ENCODE data around the gene ZIC1.

The ZIC1 gene

GRCh38 chr3:147380977-147381376 lies 28.2 kb upstream of the ZIC1 start:
- no peak for DNase-seq

GRCh38 chr3:147381596-147381995 lies 27.6 kb upstream of the ZIC1 start:
- DNase-seq, result no peak

DNA sequence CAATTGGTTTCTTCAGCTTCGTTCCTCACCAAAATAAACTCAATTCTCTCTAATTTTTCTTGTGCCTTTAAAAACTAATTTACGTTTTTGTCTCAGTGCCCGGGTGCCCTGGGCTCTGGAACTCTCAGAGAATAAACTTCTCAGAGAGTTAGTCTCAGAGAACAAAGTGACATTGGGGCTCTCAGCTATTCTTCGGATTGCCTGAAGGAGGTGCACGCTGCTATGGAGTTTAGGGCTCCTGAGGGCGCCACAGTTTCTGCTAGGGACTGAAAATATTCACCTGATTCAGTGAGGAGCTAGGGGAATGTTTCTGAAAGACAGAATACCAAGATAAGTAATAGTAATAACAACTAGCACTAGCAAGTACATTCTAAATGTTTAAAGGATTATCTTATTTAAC lies 25.5 kb upstream of the ZIC1 start:
- no peak for DNase-seq

DNA sequence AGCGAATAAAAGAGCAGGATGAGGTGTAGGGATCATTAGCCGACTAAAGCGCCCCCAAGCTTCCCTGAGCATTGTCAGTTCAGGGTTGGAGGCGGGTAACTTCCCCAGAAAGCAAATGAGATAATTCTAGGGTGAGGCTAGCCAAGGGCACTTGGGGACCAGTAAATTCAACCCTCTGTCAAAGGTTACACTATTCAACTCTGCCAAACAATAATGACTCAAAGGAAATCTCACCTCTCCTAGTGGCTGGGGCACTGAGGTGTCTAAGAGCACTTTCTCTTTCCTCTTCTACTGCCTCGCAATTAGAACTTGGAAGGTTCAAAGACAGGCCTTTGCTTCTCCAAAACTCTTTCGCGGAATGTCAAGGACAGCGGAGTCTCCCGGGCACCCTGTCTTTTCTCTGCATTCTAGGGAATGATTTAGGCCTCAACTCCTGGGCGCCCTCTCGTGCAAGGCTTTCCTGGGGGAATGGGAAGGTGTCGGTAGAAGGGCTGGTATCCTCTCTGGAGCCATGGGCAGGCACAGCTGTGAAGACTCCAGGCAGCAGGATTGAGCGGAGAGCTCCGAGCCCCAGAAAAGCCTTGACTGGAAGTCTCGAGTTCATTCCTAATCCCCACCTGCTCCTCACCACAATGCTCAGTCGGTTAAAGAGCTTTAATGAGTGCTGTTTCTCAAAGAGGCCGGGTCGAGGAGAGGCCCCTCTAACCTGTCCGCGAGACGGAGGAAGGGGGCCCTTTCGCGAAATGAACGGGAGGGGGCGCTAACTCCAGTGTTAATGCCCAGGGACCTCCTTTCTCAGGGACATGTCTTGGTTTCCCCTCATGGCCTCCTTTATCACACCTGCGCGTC lies 24.7 kb upstream of the ZIC1 start:
- no peak for DNase-seq

DNA sequence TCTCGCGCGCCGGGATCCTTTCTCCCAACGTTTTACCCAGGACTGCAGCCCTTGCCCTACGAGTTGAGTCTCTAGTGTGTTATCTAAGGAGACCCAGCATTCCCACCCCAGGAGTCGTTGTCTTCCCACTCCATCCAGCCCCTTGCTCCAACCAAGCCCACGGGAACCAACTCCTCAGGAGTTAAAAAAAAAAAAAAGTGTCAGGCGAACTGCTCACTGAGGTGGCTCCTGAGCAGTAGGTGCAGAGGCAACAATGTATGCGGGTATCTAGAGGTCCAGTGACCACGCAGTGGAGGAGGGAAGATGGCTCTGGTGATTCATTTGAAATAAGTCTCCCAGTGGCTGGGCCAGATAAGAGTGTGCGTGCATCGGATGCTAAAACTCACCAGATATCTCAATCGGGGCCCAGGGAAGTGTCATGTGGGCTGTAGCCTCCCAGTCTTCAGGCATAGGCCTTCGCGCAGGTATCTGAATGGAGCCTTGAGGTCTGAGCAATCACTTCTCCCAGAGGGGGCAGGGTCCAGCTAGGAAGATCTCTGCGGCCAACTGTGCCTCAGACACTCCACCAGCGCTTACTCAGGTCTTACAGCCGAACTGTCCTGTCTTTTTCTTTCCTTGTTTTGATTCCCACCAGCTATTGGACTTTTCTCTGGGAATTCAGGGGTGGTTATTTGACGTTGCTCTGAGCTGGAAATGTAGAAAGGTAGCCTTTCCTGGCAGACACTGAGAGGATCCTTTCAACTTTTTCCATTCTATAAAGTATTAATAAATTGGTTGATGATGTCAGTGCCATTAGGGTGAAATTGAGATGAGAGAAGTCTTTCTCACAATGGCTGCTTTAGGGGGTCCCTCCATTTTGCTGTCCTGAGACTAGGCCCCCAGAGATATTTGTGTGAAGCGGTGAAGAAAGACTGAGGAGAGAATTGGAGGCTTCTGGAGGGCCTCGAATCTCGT lies 23.8 kb upstream of the ZIC1 start:
- no peak for DNase-seq

DNA sequence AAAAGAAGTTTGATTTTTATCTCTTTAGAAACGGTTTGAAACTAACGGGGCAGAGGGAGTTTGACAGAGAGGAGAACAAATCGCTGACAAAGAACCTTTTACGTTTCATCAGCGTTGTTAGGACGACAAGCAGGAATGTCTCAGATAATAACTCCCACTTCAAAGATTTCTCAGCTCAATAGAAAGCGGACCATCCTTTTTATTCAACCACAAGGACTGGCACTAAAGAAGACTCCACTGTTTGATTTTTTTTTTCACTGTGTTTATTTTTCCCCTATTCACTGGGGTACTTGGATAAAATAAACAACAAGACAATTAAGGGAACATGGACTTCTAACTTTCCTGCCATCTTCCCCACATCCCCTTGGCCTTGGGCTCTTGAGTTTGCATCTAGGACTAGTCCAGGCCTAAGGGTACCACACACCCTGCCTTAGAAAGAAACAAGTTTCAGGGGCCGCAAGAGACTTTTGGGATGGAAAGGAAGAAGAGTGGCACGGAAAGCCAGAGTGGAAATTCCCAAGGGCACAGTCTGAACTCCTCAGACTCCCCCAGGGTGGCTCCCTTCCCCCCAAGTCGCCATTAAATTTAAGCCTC lies 21.8 kb upstream of the ZIC1 start:
- DNase-seq, result no peak

DNA sequence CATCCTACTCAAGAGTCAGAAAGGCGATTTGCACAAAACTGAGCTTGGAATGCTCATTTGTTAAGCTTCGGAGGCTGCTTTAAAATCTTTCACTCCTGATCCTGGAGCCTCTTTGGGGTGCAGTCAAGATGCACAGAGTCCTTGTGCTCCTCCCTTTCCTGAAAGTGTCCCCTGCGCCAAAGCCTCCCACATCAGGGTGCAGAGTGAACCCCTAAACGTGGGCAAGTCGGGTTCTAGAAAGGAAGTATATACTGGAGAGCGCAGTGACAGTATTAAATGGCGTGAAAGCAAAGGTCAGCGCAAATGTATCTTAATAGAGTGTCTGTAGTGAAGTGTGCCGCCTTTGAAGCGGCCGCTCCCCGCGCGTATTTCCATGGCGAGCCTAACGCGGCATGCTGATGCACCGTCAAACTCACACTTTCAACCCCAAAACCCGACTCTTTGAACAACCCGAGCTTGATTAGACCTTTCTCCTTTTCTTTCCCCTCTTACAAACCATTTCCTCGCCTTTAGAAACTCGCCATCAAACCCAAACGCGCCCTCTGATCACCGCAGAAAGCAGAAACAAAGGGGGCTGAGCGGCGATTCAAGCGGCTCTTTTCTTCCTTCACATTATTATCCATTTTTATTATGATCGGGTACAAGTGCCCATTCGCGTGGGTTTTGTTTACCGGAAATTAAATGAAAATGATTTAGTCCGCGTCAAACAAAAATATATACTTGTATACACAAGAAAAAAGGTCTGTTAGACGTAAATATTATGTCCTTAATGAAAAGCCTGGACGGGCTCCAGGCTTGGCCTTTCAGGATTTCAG lies 21.1 kb upstream of the ZIC1 start:
- no peak for DNase-seq

DNA sequence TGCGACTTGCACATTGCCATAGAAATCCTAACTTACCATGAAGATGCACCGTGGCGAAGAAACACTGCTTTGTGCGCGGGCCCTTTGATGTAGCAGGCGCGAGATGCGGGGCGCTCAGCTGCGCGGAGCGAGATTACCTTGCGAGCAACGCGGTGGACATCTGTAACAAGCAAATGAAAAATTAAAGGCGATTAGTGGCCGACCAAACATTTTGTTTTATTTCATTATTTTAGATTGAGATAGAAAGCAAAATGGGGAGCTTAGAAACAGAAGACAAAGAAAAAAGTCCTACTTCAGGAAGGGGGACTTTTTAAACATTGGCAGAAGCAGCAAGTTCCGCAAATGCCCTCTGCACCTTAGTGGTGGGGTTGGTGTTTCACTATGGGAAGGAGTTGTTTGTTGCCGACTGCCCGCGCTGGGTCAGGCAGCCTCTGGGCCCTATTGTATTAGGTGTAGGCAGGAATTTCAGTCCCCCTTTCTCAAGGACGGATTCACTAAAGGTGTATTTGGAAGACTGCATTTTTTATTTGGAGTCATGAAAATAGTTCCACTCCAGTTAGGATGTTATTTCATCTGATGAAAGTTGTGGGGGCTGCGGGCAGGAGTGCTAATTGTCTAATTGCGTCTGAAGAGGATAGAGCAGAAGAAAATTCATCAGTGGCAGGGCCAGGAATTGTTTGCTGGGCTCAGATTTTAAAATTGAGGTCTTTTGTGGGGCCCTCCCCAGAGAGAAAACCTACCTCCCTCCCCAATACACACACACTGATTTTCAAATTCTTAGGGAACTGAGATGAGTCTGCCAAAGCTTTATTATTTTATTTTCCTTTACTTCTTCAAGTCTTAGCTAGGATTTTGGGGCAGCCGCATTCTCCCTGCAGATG lies 20.2 kb upstream of the ZIC1 start:
- no peak for DNase-seq

- no peak for DNase-seq
Observed at GRCh38 chr3:147389717-147390116, 19.4 kb upstream of the ZIC1 start.

DNA sequence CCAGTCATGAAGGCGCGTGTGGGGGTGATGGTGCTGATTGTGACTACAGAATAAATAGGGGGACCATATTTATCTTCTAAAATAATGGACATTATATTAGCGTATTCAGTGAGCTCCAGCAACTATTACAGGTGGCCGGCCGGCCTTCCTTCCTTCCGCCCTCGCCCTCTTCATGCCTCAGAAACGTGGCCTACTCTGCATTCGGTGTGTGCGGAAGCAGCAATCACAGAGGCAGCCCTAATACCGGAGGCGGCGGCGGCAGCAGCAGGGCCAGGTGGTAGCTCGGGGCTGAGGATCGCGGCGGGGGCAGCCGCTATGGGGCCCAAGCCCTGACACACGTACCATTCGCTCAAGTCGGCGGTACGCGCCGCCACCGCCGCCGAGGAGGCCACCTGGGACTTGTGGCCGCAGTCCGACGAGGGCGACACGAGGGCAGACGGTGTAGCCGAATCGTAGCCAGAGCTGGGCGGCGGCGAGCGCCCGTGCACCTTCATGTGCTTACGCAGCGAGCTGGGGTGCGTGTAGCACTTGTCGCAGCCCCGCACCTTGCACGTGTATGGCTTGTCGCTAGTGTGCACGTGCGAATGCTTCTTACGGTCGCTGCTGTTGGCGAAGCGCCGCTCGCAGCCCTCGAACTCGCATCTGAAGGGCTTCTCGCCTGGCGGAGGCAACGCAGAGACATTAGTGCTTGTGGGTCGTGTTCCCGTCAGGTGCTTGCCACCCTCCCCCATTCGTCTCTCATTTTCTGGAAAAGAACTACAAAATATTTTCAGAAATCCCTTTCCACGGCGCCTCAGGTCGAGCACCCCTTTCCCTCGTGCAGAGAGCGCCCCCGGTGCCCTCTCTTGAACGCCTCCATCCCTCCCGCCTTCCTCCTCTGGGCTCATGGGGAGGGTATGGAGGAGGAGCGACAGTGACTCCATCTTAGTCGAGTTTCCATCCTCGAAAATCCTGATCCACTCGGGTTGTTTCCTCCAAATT lies 18.3 kb upstream of the ZIC1 start:
- no peak for DNase-seq

DNA sequence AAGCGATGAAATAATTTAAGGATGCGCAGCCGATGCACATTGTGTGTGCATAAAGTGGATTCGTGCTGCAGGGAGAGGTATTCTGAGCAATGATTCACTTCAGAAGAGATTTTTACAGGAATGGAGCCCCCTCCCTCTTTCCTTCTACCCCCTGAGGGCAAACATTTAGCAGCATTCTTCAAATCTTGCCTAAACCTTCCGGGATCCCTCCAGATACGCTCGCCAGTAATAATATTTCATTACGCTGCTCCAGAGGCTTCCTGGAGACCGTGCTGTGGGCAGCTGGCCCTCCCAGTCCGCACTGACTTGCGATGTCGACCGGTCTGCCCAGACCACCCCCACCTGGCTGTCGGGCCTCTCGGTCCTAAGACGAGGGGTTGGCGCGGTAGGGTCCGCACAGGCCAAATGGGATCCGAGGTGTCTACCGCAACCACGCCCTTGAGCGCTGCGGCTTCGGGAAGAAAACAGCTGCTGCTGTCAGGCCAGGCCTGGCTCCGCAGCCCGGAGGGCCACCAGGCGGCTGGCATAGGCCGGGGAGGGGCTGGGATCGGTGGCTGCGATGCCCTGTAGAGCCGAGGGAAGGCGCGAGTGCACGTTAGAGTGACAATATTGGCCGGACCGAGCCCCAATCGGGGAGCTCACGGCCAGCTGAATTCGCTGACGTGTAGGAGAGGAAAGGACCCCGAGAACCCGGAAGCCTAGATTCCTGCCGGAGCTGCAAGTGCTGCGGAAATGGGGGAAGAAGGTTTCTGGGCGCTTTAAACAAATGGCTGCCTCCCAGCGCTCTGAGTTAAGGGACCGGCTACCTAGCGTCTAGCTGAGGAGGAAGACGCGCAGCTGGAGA lies 17.2 kb upstream of the ZIC1 start:
- no peak for DNase-seq

GRCh38 chr3:147392625-147392946 lies 16.6 kb upstream of the ZIC1 start:
- no peak for DNase-seq

- DNase-seq, result no peak
Observed at GRCh38 chr3:147393261-147393942, 15.8 kb upstream of the ZIC1 start.

DNA sequence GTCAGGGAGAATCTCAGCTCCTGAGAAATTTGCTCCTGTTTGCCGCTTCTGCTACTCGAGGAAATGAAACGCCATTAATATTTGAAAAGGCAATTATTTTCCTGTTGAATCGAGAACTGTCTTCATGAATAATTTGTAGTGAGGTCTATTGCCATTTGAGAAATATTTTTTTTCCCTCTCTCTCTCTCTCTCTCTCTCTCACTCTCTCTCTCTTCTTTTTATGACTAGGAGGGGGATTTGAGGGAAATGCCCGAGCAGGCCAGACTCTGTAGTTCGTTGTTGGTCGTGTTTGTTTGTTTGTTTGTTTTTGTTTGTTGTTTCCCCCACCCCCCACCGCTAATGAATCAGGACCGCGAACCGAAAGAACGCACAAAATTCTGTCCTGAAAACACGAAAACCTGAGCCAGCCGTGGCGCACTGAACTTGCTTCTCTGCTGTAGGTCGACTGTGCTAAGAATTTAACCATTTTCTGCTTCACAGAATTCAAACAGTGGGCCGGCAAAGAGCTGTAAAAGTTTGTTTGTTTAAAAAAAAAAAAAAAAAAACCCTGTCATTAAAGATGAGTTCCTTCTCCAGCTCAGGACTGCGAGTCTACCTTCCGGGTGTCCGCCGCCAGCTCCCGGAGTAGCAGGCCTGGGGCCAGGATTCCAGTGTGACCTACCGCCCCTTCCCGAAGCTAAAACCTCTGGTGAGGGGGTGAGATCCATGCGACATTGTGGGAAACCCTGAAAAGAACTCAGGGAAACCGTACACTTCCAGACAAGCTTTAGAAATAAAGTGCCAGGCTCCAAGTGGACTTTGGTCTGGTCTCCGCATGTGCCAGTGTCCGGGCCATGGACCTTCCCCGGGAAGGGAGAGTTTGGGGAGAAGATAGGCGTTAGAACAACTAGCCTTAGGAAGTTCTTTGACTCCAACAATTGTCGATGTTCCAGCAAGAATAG lies 15.0 kb upstream of the ZIC1 start:
- DNase-seq, result no peak

- DNase-seq, result no peak
Observed at GRCh38 chr3:147394884-147395225, 14.3 kb upstream of the ZIC1 start.

DNA sequence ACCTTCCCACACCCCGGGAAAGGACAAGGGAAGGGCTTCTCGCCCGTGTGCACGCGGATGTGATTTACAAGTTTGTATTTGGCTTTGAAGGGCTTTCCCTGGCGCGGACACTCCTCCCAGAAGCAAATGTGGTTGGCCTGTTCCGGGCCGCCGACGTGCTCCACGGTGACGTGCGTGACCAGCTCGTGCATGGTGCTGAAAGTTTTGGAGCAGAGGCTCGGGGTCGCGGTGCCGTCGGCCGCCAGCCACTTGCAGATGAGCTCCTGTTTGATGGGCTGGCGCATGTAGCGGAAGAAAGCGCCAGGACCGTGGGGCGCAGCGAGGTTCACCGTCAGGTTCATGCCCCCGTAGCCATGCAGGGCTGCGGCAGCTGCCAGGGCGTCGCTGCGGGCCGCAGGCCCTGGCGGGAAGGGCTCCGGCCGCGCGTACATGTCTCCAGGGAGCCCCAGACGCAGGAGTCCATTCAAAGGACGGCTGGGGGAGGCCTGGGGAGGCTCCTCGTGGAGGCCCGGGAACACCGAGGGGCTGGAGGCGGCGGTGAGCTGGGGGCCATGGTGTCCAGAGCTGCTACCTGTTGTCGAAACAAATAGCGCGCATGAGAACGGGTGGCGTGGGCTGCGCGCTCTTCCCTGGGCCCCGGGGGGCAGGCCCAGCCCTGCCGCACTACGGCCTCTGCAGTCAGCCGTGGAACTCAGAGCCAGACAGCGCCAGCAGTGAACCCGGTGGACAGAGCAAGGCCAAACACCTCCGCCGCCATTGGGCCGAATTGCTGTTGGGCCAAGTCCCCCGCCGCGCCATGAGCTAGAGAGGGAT lies 13.1 kb upstream of the ZIC1 start:
- no peak for DNase-seq

- no peak for DNase-seq
Observed at GRCh38 chr3:147396712-147397046, 12.5 kb upstream of the ZIC1 start.
